HepG2 (cell line): ENCODE data around the gene HTR6.

Source experiments
- CBX5 ChIP-seq: sonication (generic); formaldehyde crosslinking; IDR thresholded peaks from 2 replicates; pipeline ENCODE4 v1.4.0; 2020; ENCODE audit warnings: missing genetic modification reagents, borderline replicate concordance
- EP300 ChIP-seq, 3 experiments: sonication (generic) in 1 of 3; formaldehyde crosslinking in 1 of 3; IDR thresholded peaks; 2 replicates each; pipeline versions ENCODE4 v1.5.1 to v1.6.1; 2011 to 2020; ENCODE audit warnings: low read depth in 2 of 3, low read length in 2 of 3, borderline replicate concordance in 1 of 3, improper control_type of control experiment in 1 of 3, mild to moderate bottlenecking in 1 of 3, missing genetic modification reagents in 1 of 3, moderate library complexity in 1 of 3
- EZH2 ChIP-seq: conservative IDR thresholded peaks from 2 replicates; pipeline ENCODE4 v1.6.1; 2012; ENCODE audit warnings: mild to moderate bottlenecking, low read depth, low read length, moderate library complexity
- HMG20B ChIP-seq: conservative IDR thresholded peaks from 2 replicates; pipeline ENCODE4 v1.6.1; 2016; ENCODE audit warnings: missing genetic modification reagents, missing compliant biosample characterization
- HNF4G ChIP-seq, 2 experiments: sonication (generic) in 1 of 2; formaldehyde crosslinking in 1 of 2; IDR thresholded peaks; 2 replicates each; pipeline versions ENCODE4 v1.4.0 to v1.6.1; 2011 to 2020; ENCODE audit warnings: borderline replicate concordance in 2 of 2, low read depth in 2 of 2, mild to moderate bottlenecking in 2 of 2, low read length in 1 of 2, missing genetic modification reagents in 1 of 2, moderate library complexity in 1 of 2
- KDM4B ChIP-seq: sonication (generic); formaldehyde crosslinking; IDR thresholded peaks from 2 replicates; pipeline ENCODE4 v1.4.0; 2020; ENCODE audit warnings: missing genetic modification reagents
- RFX5 ChIP-seq: IDR thresholded peaks from 2 replicates; pipeline ENCODE4 v1.6.1; 2011; ENCODE audit warnings: low read depth, low read length, improper control_type of control experiment
- ZMYM2 ChIP-seq: sonication (generic); formaldehyde crosslinking; IDR thresholded peaks from 2 replicates; pipeline ENCODE4 v1.8.0; 2022; ENCODE audit warnings: mild to moderate bottlenecking, missing genetic modification reagents
- ZNF431 ChIP-seq: sonication (generic); formaldehyde crosslinking; IDR thresholded peaks from 2 replicates; pipeline ENCODE4 v1.9.0; 2022; ENCODE audit warnings: missing genetic modification reagents, low read depth, mild to moderate bottlenecking, borderline replicate concordance
- ZZZ3 ChIP-seq: sonication (generic); formaldehyde crosslinking; IDR thresholded peaks from 2 replicates; pipeline ENCODE4 v1.4.0; 2020; ENCODE audit warnings: missing genetic modification reagents, mild to moderate bottlenecking, borderline replicate concordance
- TF ChIP-seq, protein P1 (sequence below), 2 experiments: fragments of 450-650 bp in 1 of 2; sonication (generic) in 1 of 2; formaldehyde crosslinking; IDR thresholded peaks; 2 replicates each; pipeline versions ENCODE4 v1.5.0 to v1.8.0; 2020 to 2022; ENCODE audit warnings: mild to moderate bottlenecking in 1 of 2, missing genetic modification reagents in 1 of 2

DNA sequence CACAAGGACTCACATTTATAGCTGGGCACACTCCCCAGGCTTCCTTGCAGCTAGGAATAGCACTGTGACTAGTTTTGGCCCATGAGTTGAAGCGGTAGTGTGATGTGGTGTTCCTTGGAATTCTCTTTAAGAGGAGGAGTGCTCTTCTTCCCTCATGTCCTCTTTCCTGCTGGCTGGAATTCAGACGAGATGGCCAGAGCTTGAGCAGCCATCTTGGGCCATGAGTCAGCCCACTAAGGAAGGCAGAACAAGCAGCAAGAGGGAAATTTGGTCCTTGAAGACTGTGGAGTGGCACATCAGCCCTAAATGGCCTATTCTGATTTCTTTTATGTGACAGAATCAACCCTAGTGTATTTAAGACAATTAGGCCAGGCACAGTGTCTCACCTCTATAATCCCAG lies 20.0 kb downstream of the HTR6 start:
- TF ChIP-seq RFX5 (no peak), KDM4B (CRISPR knock-in tag) (no peak), ZMYM2 (no peak), EP300 (IDR thresholded peaks at IDR 0.05; ENCODE audit: low read depth in 2 of 2, low read length in 2 of 2) (no peak), EP300 (CRISPR knock-in tag; IDR thresholded peaks at IDR 0.05; ENCODE audit: borderline replicate concordance) (no peak), ZZZ3 (CRISPR knock-in tag) (no peak), HMG20B (CRISPR knock-in tag) (no peak), HNF4G (IDR thresholded peaks at IDR 0.05; ENCODE audit: borderline replicate concordance, low read depth, low read length) (no peak), HNF4G (CRISPR knock-in tag; IDR thresholded peaks at IDR 0.05; ENCODE audit: borderline replicate concordance, low read depth) (no peak), ZNF431 (CRISPR knock-in tag) (no peak), CBX5 (CRISPR knock-in tag) (no peak), EZH2 (no peak)
- TF ChIP-seq, protein P1, sequence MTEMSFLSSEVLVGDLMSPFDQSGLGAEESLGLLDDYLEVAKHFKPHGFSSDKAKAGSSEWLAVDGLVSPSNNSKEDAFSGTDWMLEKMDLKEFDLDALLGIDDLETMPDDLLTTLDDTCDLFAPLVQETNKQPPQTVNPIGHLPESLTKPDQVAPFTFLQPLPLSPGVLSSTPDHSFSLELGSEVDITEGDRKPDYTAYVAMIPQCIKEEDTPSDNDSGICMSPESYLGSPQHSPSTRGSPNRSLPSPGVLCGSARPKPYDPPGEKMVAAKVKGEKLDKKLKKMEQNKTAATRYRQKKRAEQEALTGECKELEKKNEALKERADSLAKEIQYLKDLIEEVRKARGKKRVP (CRISPR knock-in tag; IDR thresholded peaks at IDR 0.05), result no peak
